Measurements from ENCODE around the gene FEN1. TPM values are rescaled to one million over a fixed set of nuclear protein-coding genes. Genes with fewer than 3 reads are reported as not detected.

The FEN1 gene
- total RNA-seq, 4 donors from 2014 or later = 7.1 to 14.2 (median 8.1) TPM

DNA sequence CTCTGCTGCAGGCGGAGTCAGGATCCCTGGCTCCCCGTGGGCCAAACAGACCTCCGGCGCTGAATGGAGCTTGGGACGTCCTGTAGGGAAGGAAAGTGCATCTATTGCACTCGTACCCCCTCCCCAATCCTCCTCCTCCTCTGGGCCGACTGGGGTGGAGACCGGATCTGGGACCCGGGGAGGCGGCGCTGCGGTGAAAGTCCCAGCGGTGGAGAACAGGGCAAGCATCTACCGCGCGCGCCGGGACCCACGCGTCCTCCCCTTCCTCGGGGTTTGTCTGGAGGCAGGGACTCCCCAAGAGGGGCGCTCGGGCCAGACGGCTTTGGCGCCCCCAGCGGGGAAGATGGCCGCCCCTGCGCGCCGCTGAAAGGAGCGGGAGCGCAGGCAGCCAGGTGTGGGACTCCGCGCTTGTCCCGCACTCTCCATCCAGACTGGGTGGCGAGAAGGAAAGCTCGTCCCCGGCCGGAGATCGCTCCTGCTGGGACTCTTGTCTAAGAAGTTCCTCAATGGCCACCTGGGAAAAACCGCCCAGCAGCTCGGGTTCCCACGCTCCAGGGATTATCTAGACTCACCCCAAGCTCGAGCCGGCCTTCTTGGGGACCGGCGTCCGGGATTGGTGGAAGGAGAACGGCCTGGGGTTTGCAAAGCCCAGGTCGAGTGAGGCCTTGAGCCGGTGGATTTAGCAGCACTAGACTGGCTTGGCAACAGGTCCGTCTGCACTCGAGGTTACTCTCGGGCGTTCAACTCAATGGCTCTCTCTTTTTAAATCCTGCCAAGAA is 36.1 kb downstream of the FEN1 start:
- 0% methylated on average over 5 to 11 of the region's 55 CpGs for whole genome bisulfite sequencing, 2 donors (ENCODE audit: low coverage in 1 of 2)

DNA sequence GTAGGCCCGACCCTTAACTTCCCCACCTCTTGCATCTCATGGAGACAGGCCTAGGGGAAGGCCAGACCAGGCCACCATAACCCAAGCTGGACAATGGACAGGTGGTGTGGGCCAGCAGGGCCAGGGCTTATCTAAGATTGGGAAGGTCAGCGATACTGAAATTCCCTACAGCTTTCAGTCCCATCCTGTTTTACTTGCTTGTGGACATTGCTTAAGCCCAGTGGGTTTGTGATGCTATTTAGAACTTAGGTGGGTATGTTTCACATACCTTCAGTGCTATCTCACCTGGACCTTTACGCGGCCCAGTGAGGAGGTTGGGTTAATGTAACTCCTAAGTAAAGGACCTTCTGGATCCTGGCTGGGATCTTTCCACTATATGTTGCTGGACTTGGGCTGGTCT is 37.1 kb downstream of the FEN1 start:
- no peaks in the 10 kb centered on the region for H3K9me3 ChIP-seq
- 60 to 62% methylated on average over 3 to 4 of the region's 4 CpGs for WGBS, 2 donors (ENCODE audit: low coverage in 1 of 2)
- H3K4me1 ChIP-seq = peaks cover 3 to 78% (median 28%) of the 10 kb centered on the region in 3 donors
- no peaks in the 10 kb centered on the region for H3K27me3 ChIP-seq
- H3K27ac ChIP-seq = peak overlapping the region; percentile 79 to 93 (median 84)
- no peak for ATAC-seq
- H3K36me3 ChIP-seq = no peaks in the 10 kb centered on the region
- H3K4me3 ChIP-seq = peak overlapping the region in 1 of 2 donors; percentile 75
- TF ChIP-seq, protein P1, sequence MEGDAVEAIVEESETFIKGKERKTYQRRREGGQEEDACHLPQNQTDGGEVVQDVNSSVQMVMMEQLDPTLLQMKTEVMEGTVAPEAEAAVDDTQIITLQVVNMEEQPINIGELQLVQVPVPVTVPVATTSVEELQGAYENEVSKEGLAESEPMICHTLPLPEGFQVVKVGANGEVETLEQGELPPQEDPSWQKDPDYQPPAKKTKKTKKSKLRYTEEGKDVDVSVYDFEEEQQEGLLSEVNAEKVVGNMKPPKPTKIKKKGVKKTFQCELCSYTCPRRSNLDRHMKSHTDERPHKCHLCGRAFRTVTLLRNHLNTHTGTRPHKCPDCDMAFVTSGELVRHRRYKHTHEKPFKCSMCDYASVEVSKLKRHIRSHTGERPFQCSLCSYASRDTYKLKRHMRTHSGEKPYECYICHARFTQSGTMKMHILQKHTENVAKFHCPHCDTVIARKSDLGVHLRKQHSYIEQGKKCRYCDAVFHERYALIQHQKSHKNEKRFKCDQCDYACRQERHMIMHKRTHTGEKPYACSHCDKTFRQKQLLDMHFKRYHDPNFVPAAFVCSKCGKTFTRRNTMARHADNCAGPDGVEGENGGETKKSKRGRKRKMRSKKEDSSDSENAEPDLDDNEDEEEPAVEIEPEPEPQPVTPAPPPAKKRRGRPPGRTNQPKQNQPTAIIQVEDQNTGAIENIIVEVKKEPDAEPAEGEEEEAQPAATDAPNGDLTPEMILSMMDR (IDR thresholded peaks at IDR 0.05) = no peak
- TF ChIP-seq POLR2A (IDR thresholded peaks at IDR 0.05) (no peak), EP300 (IDR thresholded peaks at IDR 0.05) (no peak), POLR2AphosphoS5 (IDR thresholded peaks at IDR 0.05) (no peak)

More for the DNA sequence above, 36.1 kb downstream of the FEN1 start:
- Histone ChIP-seq H3K4me1 (peaks cover 3 to 68% (median 24%) of the 10 kb centered on the region in 3 donors), H3K4me3 (peak overlapping the region; percentile 42 to 75), H3K27me3 (no peaks in the 10 kb centered on the region), H3K27ac (peak overlapping the region; percentile 79 to 93 (median 84)), H3K36me3 (no peaks in the 10 kb centered on the region), H3K9me3 (no peaks in the 10 kb centered on the region)
- TF ChIP-seq POLR2A (IDR thresholded peaks at IDR 0.05) (peak; percentile 10 to 28), EP300 (IDR thresholded peaks at IDR 0.05) (no peak), POLR2AphosphoS5 (IDR thresholded peaks at IDR 0.05) (no peak)
- TF ChIP-seq, protein P1 (IDR thresholded peaks at IDR 0.05) = peak in 2 of 4 experiments; percentile 39 to 59
- peak; percentile 20 for ATAC-seq

DNA sequence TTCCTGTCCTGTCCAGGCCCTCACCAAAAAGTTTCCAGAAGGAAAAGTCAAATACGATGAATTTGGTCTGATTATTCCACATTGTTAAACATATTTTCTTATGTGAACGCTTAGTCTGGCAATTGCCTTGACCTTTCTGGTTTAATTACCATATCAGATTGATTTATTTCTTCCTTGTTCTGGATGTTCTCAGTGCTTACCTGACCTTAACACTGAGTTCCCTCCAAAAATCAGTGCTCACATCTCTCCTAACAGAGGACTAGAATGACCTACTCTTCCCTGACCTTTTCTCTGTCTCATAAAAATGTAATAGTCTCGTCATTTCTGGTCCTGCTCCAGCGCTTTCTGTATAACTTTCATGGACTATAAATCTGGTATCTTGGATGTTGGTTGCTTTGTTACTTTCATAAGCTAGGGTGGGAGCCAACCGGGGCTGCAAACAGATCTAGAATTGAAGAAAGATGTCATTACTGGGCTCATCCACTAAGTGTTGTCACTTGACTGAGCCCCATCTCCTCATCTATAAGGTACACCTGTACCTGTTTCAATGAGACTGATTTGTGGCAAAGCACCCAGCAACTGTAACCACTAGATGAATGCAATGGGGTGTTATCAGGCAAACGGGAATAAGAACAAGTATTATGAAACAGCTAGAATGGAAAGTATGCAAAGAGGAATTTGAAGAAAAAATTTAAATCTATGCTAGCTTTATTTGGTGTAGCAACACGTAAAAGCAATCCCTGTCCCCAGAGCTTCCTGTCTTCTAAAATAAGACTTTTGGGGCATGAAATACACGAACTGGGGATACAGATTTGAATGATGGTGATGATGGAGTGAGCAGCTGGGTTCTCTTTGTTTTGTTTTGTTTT is 37.8 kb downstream of the FEN1 start:
- peak overlapping the region; percentile 79 to 93 (median 84) for H3K27ac ChIP-seq
- peak overlapping the region in 1 of 2 donors; percentile 75 for H3K4me3 ChIP-seq
- 16 to 17% methylated on average over 8 of the region's 8 CpGs for WGBS, 2 donors (ENCODE audit: low coverage in 1 of 2)
- no peaks in the 10 kb centered on the region for H3K9me3 ChIP-seq
- H3K36me3 ChIP-seq = no peaks in the 10 kb centered on the region
- no peak for ATAC-seq
- no peak for TF ChIP-seq POLR2A (IDR thresholded peaks at IDR 0.05)
- peak; percentile 91 for TF ChIP-seq POLR2AphosphoS5 (IDR thresholded peaks at IDR 0.05)
- TF ChIP-seq, protein P1 (IDR thresholded peaks at IDR 0.05) = no peak
- H3K27me3 ChIP-seq = no peaks in the 10 kb centered on the region
- peaks cover 3 to 84% (median 32%) of the 10 kb centered on the region in 3 donors for H3K4me1 ChIP-seq

DNA sequence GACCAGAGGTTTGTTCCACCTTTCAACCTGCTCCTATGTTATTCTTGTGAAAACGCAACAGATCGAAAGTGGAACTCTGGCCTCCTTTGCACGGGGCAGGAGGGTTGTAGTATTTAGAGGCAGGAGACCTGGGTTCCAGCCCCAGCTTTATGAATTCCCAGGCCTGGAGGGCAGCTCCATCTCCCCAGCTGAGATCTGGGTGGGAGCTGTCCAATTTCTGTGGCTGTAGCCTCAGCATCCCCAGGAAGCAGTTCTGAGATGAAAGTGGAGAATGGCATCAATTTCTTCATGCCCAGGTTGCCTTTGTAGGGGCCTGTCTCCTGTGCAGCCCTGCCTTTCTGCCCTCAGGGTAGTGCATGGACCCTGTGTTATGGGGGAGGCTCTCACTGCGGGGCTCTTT is 39.5 kb downstream of the FEN1 start:
- Histone ChIP-seq H3K4me3 (no peak overlapping the region), H3K27ac (peak overlapping the region in 3 of 4 donors; percentile 79 to 93 (median 85)), H3K36me3 (no peaks in the 10 kb centered on the region), H3K9me3 (no peaks in the 10 kb centered on the region), H3K27me3 (no peaks in the 10 kb centered on the region), H3K4me1 (peaks cover 3 to 84% (median 32%) of the 10 kb centered on the region in 3 donors)
- TF ChIP-seq POLR2AphosphoS5 (IDR thresholded peaks at IDR 0.05) = no peak
- no peak for TF ChIP-seq POLR2A (IDR thresholded peaks at IDR 0.05)
- TF ChIP-seq EP300 (IDR thresholded peaks at IDR 0.05) = no peak
- TF ChIP-seq, protein P1 (IDR thresholded peaks at IDR 0.05) = no peak
- 83% methylated on average over 1 of the region's 4 CpGs; no CpG with 5 or more reads in 1 of the 2 donors for WGBS, 2 donors (ENCODE audit: low coverage in 1 of 2)
- no peak for ATAC-seq

All from gastroesophageal sphincter (tissue), 4 donors.